CD4-positive, alpha-beta T cell treated with Interleukin-21 for 1 hour (primary cell): Measurements from ENCODE around the gene SNX22.
A peak's percentile ranks its signal among the peaks of the same experiment; 100 is the strongest.

Source experiments
- DNase-seq: peaks from one replicate; pipeline ENCODE4 v3.0.0-alpha.2; 2020

The SNX22 gene

DNA sequence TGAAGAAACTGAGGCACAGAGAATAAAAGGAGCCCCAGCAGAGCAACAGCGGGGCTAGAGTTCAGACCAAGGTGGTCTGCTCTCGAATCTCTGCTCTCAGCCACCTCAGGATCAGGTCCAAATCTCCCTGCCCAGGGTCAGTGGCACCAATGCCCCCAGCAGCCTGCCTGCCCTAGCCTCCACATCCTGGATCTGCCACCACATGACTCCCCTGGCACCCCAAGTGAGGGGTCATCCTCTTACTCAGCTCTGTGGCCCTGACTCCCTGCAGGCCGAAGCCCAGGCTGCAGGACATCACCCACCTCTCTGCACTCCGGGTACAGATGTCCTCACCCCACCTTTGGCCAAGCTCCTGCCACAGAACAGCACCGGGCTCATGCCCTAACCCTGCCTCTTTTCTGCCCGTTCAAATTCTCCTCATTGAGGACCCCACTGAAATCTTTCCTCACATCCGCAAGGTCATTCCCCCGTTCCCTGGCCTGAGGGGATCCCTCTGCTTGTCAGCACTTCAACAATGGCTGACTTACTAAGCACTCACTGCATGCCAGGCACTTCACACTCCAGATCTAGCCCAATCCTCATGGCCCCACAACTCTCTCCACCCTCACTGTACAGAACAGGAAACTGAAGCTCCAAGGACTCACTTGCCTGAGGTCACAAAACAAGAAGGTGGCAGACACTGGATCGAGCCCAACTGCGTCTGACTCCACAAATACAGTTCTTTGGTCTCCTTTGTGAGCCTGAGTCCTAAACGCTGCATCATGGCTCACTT is 7.0 kb downstream of the SNX22 start:
- DNase-seq = no peak

DNA sequence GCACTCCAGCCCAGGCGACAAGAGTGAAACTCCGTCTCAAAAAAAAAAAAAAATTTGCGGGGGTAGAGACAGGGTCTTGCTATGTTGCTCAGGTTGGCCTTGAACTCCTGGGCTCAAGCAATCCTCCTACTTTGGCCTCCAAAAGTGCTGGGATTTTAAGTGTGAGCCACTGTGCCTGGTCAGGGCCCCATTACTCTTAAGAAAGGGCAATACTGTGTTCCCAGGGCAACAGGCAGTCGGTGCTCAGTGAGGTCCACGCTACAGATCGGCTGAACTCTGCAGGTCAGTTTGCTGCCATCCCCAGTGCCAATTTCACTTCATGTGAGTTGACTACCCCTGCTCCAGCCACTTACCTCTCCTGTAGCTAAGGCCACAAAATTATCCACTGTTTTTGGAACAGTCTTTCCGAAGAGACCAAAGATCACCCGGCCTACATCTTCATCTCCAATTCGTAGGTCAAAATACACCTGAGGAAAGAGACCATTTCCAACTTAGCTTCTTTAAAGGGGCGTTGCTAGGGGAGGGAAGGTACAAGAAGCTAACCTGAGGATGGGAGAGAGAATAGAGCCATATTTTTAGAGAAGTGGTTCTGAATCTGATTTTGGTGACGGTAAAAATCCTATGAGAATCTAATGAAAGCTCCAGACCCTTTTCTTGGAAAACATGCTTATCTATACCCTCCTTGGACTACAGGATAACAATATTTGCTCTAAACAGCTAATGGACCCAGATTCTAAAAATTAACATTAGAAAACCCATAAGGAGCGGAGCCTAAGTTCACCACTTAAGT is 10.4 kb downstream of the SNX22 start:
- no peak for DNase-seq

GRCh38 chr15:64162478-64162868 is 10.9 kb downstream of the SNX22 start:
- DNase-seq = no peak

- peak; percentile 97 for DNase-seq
Measured at GRCh38 chr15:64162869-64163658, 11.5 kb downstream of the SNX22 start, which contains the start of gene PPIB. Gene PPIB, minus strand, starts transcription at chr15:64163022. Its CDS starts 36 bp downstream, at chr15:64162986.

DNA sequence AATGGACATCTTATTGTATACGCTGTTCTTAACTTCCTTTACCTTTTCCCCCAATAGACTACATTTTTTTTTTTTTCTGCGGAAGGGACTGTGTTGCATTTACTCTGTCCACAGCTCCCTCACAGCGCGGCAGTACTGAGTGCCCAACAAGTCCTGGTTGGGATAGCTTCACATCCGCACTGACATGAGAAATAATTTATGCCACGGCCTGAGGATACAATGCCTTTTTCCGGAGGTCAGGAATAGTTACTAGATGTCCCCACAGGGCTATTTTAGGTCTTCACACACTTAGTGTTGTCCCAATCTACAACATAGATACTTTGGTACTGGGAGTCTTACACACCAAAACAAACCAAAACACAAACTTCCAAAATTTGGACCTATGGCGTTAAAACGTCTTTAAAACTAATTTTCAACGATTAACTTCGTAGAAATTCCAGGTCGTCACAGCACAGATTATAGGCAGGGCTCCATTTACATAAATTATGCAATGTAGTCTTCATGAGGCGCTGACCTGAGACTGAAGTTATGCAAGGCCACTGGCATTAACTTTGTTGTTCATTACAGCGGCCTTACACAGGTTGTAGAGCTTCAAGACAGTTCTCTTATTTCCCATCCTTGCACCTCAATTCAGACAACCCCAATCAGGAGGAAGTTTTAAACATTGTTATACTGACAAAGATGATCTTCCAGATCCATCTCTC is 12.3 kb downstream of the SNX22 start:
- no peak for DNase-seq

- DNase-seq = no peak
Measured at GRCh38 chr15:64164436-64164835, 12.9 kb downstream of the SNX22 start.

DNA sequence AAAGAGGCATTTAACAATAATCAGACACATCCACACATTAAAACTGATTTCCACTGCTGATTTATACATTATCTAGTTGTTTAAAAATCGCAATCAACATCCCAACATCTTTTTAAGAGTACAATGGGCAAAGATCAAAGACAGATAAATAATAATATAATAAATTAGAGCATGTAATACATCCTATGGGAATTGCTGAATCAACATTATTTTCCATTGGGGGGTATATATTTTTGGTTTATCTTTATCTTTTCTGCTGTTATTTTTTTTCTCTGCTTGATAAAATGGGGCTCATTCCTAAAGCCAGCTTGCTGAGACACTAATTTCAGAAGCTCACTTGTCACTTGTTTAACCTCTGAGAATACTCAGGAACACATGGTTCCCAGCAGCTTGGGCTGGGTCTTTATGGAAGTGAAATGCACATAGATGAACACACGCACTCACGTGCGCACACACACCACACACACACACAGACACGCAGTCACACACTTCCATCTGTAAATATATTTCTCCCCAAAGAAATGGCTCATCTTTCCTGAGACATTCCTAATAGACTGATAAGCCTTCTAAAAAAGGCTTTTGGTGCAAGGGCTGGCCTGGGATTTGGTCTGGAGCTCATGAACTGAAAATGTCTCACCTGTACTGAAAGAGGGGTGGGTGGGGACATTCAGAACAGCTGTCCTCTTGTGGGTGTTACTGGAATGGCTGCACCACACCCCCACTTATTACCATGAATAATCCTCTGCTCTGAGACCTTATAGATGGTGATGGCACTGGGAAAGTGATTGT is 14.8 kb downstream of the SNX22 start:
- no peak for DNase-seq

- DNase-seq = no peak
Measured at GRCh38 chr15:64180235-64180824, 28.8 kb downstream of the SNX22 start.

GRCh38 chr15:64182859-64183370 is 31.4 kb downstream of the SNX22 start:
- no peak for DNase-seq

- no peak for DNase-seq
Measured at GRCh38 chr15:64185146-64185911, 33.8 kb downstream of the SNX22 start.

DNA sequence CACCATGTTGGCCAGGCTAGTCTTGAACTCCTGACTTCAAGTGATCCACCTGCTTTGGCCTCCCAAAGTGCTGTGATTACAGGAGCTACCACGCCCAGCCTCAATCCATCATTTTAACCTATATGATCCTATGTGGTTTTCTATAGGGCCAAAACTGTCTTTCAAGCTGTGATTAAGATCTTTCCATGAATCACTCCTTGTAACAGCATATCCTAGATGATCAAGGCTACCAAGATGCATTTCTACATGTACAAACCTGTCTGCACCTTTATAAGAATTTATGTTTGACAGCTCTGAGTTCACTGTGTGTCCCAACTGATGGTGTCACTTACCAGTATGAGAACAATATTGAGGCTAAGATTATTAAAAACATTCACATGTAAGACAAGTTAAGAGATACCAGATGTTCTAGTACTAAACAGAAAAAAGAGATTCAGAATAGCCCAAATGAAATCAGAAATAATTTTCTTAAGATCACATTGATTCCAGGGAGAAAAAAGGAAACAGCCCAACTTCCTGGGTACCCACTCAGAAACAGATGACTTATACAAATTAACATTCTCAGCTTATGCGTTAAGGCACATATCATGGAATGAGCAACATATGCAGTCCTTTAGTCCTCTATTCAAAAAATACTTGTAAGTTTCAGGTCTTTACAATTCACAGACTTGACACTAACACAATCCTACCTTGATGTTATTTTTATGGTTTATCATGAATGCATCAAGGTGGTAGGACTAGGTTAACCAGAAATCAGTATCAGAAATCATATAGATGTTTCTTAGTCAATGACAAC is 36.1 kb downstream of the SNX22 start:
- DNase-seq = no peak

- DNase-seq = no peak
Measured at GRCh38 chr15:64191971-64192830, 40.7 kb downstream of the SNX22 start.

DNA sequence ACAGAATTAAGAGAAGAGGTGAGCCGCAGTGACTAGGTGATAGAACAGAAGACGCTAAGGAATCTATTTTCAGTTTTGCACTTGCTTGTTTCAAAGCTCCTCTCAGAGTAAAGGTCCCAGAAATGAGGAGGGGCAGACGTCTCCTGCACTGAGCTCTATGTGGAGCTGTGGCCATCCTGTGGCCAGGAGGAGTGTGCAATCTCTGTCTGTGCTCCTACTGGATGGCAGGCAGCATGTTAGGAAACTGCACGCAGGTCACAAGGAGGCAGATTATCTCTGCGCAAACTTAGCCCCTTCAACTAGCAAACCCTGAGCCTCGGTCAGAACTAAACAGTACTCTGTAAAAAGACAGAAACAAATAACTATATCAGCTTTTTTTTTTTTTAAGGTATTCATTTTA is 42.4 kb downstream of the SNX22 start:
- DNase-seq = no peak

- no peak for DNase-seq
Measured at GRCh38 chr15:64197425-64197824, 45.9 kb downstream of the SNX22 start.

DNA sequence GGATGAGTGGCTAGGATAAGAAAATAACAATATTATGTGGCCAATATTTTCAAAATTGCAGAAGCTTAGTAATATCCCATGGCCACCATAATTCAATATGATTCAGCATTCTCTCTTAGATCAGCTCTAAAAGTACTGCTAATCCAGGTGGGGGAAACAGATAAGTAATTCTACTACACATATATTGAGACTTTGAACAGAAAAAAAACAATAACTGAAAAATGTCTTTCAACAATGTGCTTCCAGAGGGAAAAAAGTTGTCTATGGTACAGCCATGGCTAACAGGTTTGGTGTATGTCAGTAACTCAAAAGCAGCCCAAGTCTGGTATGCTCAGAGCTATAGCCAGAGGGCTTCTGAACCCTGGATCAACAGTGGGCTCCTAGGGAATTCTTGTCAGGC is 53.7 kb downstream of the SNX22 start:
- no peak for DNase-seq
